GM23338 (cell line): ENCODE results near the gene GPX7. TPM values are rescaled to one million over a fixed set of nuclear protein-coding genes. Genes with fewer than 3 reads are reported as not detected.

Source experiments
- ATAC-seq: fragments of 200-7000 bp; cut with Tn5 transposase; 3 replicates; pipeline ENCODE4 v1.9.1; 2020
- DNase-seq: peaks from one replicate; pipeline ENCODE4 v3.0.0-alpha.2; 2015; ENCODE audit warnings: low spot score
- H2AFZ ChIP-seq: fragments of 200-600 bp; sonication (generic); 2 replicates; pipeline ENCODE4 v1.8.0; 2016; ENCODE audit warnings: antibody characterized with exemption, mild to moderate bottlenecking, moderate library complexity
- H3F3A ChIP-seq: fragments of 200-600 bp; sonication (generic); replicated peaks from 2 replicates; pipeline ENCODE4 v1.8.0; 2017; ENCODE audit warnings: antibody characterized with exemption, mixed run types, low read depth
- H3K27ac ChIP-seq: fragments of 200-600 bp; sonication (generic); 2 replicates; pipeline ENCODE4 v1.6.1; 2016; ENCODE audit warnings: low read depth
- H3K27me3 ChIP-seq: fragments of 200-600 bp; sonication (generic); 2 replicates; pipeline ENCODE4 v1.8.0; 2016; ENCODE audit warnings: mild to moderate bottlenecking, mixed run types, moderate library complexity; ENCODE audit not compliant: insufficient read depth
- H3K36me3 ChIP-seq: fragments of 200-600 bp; sonication (generic); 2 replicates; pipeline ENCODE4 v1.8.0; 2016; ENCODE audit warnings: mild to moderate bottlenecking; ENCODE audit not compliant: insufficient read depth
- H3K4me1 ChIP-seq: fragments of 200-600 bp; sonication (generic); 2 replicates; pipeline ENCODE4 v1.8.0; 2016; ENCODE audit warnings: mild to moderate bottlenecking, moderate library complexity; ENCODE audit not compliant: insufficient read depth
- H3K4me2 ChIP-seq: fragments of 200-600 bp; sonication (generic); 2 replicates; pipeline ENCODE4 v1.7.1; 2017; ENCODE audit warnings: mixed run types
- H3K4me3 ChIP-seq: fragments of 200-600 bp; sonication (generic); 2 replicates; pipeline ENCODE4 v1.6.1; 2016; ENCODE audit warnings: mixed run types
- H3K79me2 ChIP-seq: fragments of 200-600 bp; sonication (generic); replicated peaks from 2 replicates; pipeline ENCODE4 v1.8.0; 2017; ENCODE audit warnings: mild to moderate bottlenecking; ENCODE audit not compliant: insufficient read depth
- H3K9me2 ChIP-seq: fragments of 200-600 bp; sonication (generic); 2 replicates; pipeline ENCODE4 v1.8.0; 2017; ENCODE audit not compliant: insufficient read depth
- H4K20me1 ChIP-seq: fragments of 200-600 bp; sonication (generic); replicated peaks from 2 replicates; pipeline ENCODE4 v1.8.0; 2017; ENCODE audit warnings: mild to moderate bottlenecking; ENCODE audit not compliant: insufficient read depth
- H3K27ac Mint-ChIP-seq: 2 replicates; pipeline ENCODE4 v1.8.0; 2020; ENCODE audit warnings: inconsistent platforms, mild to moderate bottlenecking, moderate library complexity, mixed read lengths
- H3K27me3 Mint-ChIP-seq: 3 replicates; pipeline ENCODE4 v1.8.0; 2022; ENCODE audit warnings: low read depth, mild to moderate bottlenecking, moderate library complexity, mixed read lengths, inconsistent platforms; ENCODE audit not compliant: insufficient read depth, poor library complexity
- H3K36me3 Mint-ChIP-seq: 3 replicates; pipeline ENCODE4 v1.8.0; 2021; ENCODE audit warnings: low read depth, mild to moderate bottlenecking, inconsistent platforms, moderate library complexity, mixed read lengths
- H3K4me1 Mint-ChIP-seq: 3 replicates; pipeline ENCODE4 v1.8.0; 2020; ENCODE audit warnings: mild to moderate bottlenecking, inconsistent platforms, mixed read lengths
- H3K4me3 Mint-ChIP-seq: 3 replicates; pipeline ENCODE4 v1.8.0; 2021; ENCODE audit warnings: moderate library complexity, mild to moderate bottlenecking, inconsistent platforms, mixed read lengths
- H3K9me3 Mint-ChIP-seq: 3 replicates; pipeline ENCODE4 v1.8.0; 2020; ENCODE audit warnings: moderate library complexity, mild to moderate bottlenecking, inconsistent platforms, mixed read lengths
- CREB1 ChIP-seq: fragments of 250-450 bp; sonication (Bioruptor Pico); IDR thresholded peaks from 2 replicates; pipeline ENCODE4 v1.5.0; 2020; ENCODE audit warnings: low read depth, mild to moderate bottlenecking, moderate library complexity
- EZH2 ChIP-seq: fragments of 200-600 bp; sonication (generic); IDR thresholded peaks from one replicate; pipeline ENCODE4 v1.8.0; 2017; ENCODE audit warnings: antibody characterized with exemption, mild to moderate bottlenecking, low read depth; ENCODE audit not compliant: unreplicated experiment
- EZH2phosphoT487 ChIP-seq: fragments of 200-600 bp; sonication (generic); IDR thresholded peaks from one replicate; pipeline ENCODE4 v1.8.1; 2018; ENCODE audit warnings: antibody characterized with exemption; ENCODE audit not compliant: unreplicated experiment
- JUNB ChIP-seq: IDR thresholded peaks from one replicate; pipeline ENCODE4 v1.6.1; 2016; ENCODE audit warnings: antibody characterized with exemption; ENCODE audit not compliant: unreplicated experiment
- NANOG ChIP-seq: IDR thresholded peaks from 2 replicates; pipeline ENCODE4 v1.6.1; 2016; ENCODE audit warnings: antibody characterized with exemption, borderline replicate concordance
- POLR2AphosphoS5 ChIP-seq: IDR thresholded peaks from 2 replicates; pipeline ENCODE4 v1.6.1; 2016; ENCODE audit warnings: antibody characterized with exemption, low read depth
- STAT1 ChIP-seq: IDR thresholded peaks from one replicate; pipeline ENCODE4 v1.6.1; 2016; ENCODE audit warnings: antibody characterized with exemption; ENCODE audit not compliant: unreplicated experiment
- ZNF114 ChIP-seq: fragments of 250-450 bp; sonication (Bioruptor Pico); IDR thresholded peaks from 2 replicates; pipeline ENCODE4 v1.5.0; 2020; ENCODE audit warnings: mild to moderate bottlenecking, moderate library complexity
- ZNF331 ChIP-seq: fragments of 250-450 bp; sonication (Bioruptor Pico); IDR thresholded peaks from 2 replicates; pipeline ENCODE4 v1.5.0; 2020; ENCODE audit warnings: low read depth, mild to moderate bottlenecking, moderate library complexity
- polyA plus RNA-seq: library from polyadenylated mRNA; unstranded; fragments of >200 nt; fragmentation: Nextera tagmentation; extraction: Ambion mirVana; gene quantifications from 2 replicates; pipeline ENCODE4 v1.2.1, GENCODE V29; 2016
- total RNA-seq: library from RNA; depleted of rRNA; stranded (reverse); fragments of >200 nt; shearing (Covaris generic); gene quantifications from 2 replicates; pipeline ENCODE4 v1.2.3, GENCODE V29; 2014
- TF ChIP-seq, protein P1 (sequence below), 2 experiments: fragments of 200-600 bp in 1 of 2; sonication (generic) in 1 of 2; conservative IDR thresholded peaks; 2 replicates each; pipeline versions ENCODE4 v1.5.1 to v1.6.1; 2016 to 2017; ENCODE audit warnings: antibody characterized with exemption in 2 of 2, low read depth in 2 of 2, mild to moderate bottlenecking in 2 of 2, moderate library complexity in 1 of 2
- TF ChIP-seq, protein P2 (sequence below): IDR thresholded peaks from 2 replicates; pipeline ENCODE4 v1.6.1; 2016; ENCODE audit warnings: antibody characterized with exemption
- TF ChIP-seq, protein P3 (sequence below): IDR thresholded peaks from one replicate; pipeline ENCODE4 v1.6.1; 2018; ENCODE audit warnings: antibody characterized with exemption; ENCODE audit not compliant: unreplicated experiment

Gene GPX7
- total and polyA plus RNA-seq, 2 experiments from 2014 or later, result 12.8 to 20.9 TPM

DNA sequence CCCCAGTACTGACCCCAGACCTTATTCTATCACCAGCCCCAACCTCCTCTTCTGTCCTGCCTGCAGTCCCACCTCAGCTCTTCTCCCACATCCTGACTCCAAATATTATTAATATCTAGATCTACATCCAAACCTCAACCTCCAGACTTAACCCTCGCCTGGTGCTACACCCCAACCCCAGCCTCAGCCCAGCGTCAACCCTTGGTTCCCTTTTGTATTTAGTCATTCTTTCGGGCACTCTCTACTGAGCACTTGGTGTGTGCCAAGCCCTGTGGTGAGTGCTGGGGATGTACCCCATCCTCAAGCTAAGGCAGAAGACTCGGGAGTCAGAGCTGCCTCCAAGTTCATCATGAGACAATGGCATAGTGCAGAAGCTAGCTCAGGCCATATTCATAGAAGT, 31.9 kb downstream of the GPX7 start (continued):
- TF ChIP-seq ZNF331 (CRISPR knock-in tag) (no peak), EZH2 (no peak), JUNB (no peak), EZH2phosphoT487 (no peak), ZNF114 (no peak), POLR2AphosphoS5 (no peak), STAT1 (no peak)
- TF ChIP-seq, protein P1, sequence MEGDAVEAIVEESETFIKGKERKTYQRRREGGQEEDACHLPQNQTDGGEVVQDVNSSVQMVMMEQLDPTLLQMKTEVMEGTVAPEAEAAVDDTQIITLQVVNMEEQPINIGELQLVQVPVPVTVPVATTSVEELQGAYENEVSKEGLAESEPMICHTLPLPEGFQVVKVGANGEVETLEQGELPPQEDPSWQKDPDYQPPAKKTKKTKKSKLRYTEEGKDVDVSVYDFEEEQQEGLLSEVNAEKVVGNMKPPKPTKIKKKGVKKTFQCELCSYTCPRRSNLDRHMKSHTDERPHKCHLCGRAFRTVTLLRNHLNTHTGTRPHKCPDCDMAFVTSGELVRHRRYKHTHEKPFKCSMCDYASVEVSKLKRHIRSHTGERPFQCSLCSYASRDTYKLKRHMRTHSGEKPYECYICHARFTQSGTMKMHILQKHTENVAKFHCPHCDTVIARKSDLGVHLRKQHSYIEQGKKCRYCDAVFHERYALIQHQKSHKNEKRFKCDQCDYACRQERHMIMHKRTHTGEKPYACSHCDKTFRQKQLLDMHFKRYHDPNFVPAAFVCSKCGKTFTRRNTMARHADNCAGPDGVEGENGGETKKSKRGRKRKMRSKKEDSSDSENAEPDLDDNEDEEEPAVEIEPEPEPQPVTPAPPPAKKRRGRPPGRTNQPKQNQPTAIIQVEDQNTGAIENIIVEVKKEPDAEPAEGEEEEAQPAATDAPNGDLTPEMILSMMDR (conservative IDR thresholded peaks at IDR 0.05; ENCODE audit: low read depth in 2 of 2), result no peak

DNA sequence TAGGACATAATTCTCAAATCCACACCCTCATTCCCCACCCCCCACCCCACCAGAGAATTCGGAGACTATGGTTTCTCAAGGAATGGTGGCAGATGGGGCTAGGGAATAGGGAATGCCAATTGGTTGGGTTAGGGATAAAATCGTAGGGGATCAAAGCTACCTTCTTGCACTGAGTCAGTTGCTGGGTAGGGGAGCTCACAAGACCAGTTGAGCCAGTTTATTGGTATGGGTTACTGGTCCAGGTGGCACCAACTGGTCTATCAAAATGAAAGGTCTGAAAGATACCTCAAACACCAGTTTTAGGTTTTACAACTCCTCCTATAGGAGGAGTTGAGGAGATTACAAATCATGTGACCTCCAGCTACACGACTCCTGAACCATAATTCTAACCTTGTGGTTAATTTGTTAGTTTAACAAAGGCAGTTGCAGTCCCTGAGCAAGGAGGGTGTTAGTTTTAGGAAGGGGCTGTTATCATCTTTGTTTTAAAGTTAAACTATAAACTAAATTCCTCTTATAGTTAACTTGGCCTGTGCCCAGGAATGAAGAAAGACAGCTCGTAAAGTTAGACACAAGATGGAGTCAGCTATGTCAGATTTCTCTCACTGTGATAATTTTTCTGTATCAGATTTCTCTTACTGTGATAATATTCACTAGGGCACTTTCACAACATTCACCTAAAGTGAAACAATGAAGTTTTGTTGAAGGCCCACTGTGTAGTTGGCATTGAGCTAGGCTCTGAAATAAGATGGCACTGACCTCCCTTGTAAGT, 33.3 kb downstream of the GPX7 start:
- H3K4me3 Mint-ChIP-seq, result no peak overlapping the region
- Histone ChIP-seq H3K79me2 (no peaks in the 10 kb centered on the region), H3K27me3 (peaks cover 48% of the 10 kb centered on the region), H3K27ac (no peak overlapping the region), H3K4me3 (no peak overlapping the region), H4K20me1 (no peaks in the 10 kb centered on the region), H3K4me1 (peaks cover 17% of the 10 kb centered on the region; the same call in 1 of the 2 replicates), H2AFZ (peak overlapping the region; percentile 52), H3F3A (0 out of 2 replicates have a peak, but pooled peaks cover 4% of the 10 kb centered on the region), H3K9me2 (no peaks in the 10 kb centered on the region), H3K4me2 (no peak overlapping the region), H3K36me3 (no peaks in the 10 kb centered on the region; the same call in 1 of the 2 replicates)
- H3K36me3 Mint-ChIP-seq, result no peaks in the 10 kb centered on the region; the same call in 1 of the 3 replicates
- H3K27me3 Mint-ChIP-seq, result peaks cover 42% of the 10 kb centered on the region
- no peak for ATAC-seq
- DNase-seq, result no peak
- TF ChIP-seq CREB1 (CRISPR knock-in tag) (no peak), STAT1 (no peak), NANOG (no peak), ZNF331 (CRISPR knock-in tag) (no peak), ZNF114 (no peak), POLR2AphosphoS5 (no peak), JUNB (no peak), EZH2 (no peak)
- TF ChIP-seq, protein P1 (conservative IDR thresholded peaks at IDR 0.05; ENCODE audit: low read depth in 2 of 2), result no peak
- TF ChIP-seq, protein P2, sequence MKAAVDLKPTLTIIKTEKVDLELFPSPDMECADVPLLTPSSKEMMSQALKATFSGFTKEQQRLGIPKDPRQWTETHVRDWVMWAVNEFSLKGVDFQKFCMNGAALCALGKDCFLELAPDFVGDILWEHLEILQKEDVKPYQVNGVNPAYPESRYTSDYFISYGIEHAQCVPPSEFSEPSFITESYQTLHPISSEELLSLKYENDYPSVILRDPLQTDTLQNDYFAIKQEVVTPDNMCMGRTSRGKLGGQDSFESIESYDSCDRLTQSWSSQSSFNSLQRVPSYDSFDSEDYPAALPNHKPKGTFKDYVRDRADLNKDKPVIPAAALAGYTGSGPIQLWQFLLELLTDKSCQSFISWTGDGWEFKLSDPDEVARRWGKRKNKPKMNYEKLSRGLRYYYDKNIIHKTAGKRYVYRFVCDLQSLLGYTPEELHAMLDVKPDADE, result no peak
- TF ChIP-seq, protein P3, sequence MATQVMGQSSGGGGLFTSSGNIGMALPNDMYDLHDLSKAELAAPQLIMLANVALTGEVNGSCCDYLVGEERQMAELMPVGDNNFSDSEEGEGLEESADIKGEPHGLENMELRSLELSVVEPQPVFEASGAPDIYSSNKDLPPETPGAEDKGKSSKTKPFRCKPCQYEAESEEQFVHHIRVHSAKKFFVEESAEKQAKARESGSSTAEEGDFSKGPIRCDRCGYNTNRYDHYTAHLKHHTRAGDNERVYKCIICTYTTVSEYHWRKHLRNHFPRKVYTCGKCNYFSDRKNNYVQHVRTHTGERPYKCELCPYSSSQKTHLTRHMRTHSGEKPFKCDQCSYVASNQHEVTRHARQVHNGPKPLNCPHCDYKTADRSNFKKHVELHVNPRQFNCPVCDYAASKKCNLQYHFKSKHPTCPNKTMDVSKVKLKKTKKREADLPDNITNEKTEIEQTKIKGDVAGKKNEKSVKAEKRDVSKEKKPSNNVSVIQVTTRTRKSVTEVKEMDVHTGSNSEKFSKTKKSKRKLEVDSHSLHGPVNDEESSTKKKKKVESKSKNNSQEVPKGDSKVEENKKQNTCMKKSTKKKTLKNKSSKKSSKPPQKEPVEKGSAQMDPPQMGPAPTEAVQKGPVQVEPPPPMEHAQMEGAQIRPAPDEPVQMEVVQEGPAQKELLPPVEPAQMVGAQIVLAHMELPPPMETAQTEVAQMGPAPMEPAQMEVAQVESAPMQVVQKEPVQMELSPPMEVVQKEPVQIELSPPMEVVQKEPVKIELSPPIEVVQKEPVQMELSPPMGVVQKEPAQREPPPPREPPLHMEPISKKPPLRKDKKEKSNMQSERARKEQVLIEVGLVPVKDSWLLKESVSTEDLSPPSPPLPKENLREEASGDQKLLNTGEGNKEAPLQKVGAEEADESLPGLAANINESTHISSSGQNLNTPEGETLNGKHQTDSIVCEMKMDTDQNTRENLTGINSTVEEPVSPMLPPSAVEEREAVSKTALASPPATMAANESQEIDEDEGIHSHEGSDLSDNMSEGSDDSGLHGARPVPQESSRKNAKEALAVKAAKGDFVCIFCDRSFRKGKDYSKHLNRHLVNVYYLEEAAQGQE, result no peak
- H3K4me1 Mint-ChIP-seq, result peaks cover 12% of the 10 kb centered on the region
- peaks cover 10% of the 10 kb centered on the region; the same call in 2 of the 3 replicates for H3K9me3 Mint-ChIP-seq
- H3K27ac Mint-ChIP-seq, result no peak overlapping the region
